Fibroblast of lung (primary cell): Measurements from ENCODE around the gene MED15.

Source experiments
- EZH2 ChIP-seq: IDR thresholded peaks from 2 replicates; pipeline ENCODE4 v1.5.1; 2012; ENCODE audit warnings: low read length, control low read depth, mild to moderate bottlenecking; ENCODE audit errors: missing control alignments
- TF ChIP-seq, protein P1 (sequence below), 2 donors: IDR thresholded peaks in 1 of 2; conservative IDR thresholded peaks in 1 of 2; 1 replicate in 1 of 2; 2 replicates in 1 of 2; pipeline ENCODE4 v1.5.1; 2011 to 2012; ENCODE audit warnings: low read length in 2 of 2, control low read depth in 1 of 2, inconsistent platforms in 1 of 2, low read depth in 1 of 2, mild to moderate bottlenecking in 1 of 2

DNA sequence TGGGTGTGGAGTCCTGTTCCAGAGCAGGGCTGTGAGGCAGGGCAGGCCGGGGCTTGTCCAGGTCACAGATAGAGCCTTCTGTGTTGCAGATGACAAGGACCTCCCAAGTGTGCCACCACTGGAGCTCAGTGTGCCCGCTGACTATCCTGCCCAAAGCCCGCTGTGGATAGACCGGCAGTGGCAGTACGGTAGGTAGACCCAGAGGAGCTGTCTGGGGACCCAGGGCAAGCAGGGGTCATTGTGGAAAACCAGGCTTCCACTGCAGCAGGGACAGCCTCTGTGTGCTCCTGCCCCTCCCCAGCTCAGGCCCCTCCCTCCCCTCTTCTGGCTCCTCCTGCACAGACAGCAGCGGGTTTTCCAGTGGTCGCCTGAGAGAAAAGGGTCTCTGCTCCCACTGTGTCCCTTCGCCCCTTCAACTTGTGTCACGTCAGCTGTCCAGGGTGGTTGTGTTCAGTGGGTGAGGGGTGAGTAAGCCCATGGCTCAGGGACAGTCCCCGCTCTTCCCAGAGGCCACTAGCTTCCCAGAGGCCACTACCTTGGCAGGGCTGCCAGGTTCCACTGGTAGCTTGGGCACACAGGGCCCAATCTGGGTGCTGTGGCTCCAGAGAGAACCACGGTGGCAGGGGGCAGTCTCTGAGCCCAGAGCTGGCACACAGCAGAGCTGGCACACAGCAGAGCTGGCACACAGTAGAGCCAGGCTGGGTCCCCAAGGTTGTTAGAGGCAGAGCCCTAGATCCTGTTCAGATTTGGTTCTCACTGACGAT, 78.4 kb downstream of the MED15 start:
- TF ChIP-seq, protein P1, sequence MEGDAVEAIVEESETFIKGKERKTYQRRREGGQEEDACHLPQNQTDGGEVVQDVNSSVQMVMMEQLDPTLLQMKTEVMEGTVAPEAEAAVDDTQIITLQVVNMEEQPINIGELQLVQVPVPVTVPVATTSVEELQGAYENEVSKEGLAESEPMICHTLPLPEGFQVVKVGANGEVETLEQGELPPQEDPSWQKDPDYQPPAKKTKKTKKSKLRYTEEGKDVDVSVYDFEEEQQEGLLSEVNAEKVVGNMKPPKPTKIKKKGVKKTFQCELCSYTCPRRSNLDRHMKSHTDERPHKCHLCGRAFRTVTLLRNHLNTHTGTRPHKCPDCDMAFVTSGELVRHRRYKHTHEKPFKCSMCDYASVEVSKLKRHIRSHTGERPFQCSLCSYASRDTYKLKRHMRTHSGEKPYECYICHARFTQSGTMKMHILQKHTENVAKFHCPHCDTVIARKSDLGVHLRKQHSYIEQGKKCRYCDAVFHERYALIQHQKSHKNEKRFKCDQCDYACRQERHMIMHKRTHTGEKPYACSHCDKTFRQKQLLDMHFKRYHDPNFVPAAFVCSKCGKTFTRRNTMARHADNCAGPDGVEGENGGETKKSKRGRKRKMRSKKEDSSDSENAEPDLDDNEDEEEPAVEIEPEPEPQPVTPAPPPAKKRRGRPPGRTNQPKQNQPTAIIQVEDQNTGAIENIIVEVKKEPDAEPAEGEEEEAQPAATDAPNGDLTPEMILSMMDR (conservative IDR thresholded peaks at IDR 0.05 in 1 of 2, IDR thresholded peaks at IDR 0.05 in 1 of 2; ENCODE audit: low read depth in 1 of 2, low read length in 2 of 2), result no peak
- TF ChIP-seq EZH2, result no peak
